Cardiac septum (tissue), 1 donor: ENCODE measurements around the gene BAD. TPM values are rescaled to one million over a fixed set of nuclear protein-coding genes. Genes with fewer than 3 reads are reported as not detected.

Experiments
- DNase-seq: peaks from one replicate; pipeline ENCODE4 v3.0.0-alpha.2; 2020; ENCODE audit warnings: low spot score
- intact Hi-C: fragments of 100-400 bp; cut with DNase I; formaldehyde crosslinking; loops from one replicate; pipeline ENCODE4 v1.14.0; 2022
- total RNA-seq: library from RNA; stranded (reverse); fragmentation: NEBNext Ultra II Directional; extraction: Animal tissue kit (Norgen Biotek cat#: 25700); gene quantifications from one replicate; pipeline ENCODE4 v1.2.1, GENCODE V29; 2021
- donor health status: DM: no; HTN: no; CAD: no.

The BAD gene
- total RNA-seq, 1 donor from 2014 or later = 45.9 TPM

DNA sequence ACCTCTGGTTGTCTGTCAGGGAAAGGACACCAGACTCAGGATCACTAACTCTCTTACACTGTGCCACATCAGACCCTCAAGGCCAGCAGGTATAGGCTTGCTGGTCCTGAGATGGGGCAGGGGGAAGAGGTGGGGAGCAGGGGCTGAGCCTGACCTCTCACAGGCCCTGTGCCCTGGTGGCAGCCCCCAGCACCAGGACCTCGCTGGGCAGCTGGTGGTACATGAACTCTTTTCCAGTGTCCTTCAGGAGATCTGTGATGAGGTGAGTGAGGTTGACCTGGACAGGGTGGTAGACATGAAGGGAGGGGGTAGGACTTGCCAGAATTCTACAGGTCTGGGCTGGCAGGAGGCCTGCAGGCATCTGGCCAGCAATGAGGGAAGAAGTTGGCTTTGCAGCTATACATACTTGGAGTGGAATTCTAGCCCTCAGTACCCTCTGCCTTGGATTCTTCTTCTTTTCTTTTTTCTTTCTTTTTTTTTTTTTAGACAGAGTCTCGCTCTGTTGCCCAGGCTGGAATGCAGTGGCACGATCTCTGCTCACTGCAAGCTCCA is 57.0 kb downstream of the BAD start:
- intact Hi-C loops = no loop called here
- no peak for DNase-seq

DNA sequence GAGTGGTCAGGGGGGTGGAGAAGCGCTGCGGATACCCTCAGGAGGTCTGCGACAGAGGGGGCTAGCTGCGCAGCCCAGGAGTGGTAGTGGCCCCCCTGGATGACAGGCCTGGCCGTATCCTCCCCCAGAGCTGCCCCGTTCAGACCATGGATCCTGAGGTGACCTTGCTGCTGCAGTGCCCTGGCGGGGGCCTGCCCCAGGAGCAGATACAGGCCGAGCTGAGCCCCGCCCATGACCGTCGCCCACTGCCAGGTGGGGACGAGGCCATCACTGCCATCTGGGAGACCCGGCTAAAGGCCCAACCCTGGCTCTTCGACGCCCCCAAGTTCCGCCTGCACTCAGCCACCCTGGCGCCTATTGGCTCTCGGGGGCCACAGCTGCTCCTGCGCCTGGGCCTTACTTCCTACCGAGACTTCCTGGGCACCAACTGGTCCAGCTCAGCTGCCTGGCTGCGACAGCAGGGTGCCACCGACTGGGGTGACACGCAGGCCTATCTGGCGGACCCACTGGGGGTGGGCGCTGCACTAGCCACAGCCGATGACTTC is 57.9 kb downstream of the BAD start:
- intact Hi-C loops = loop anchor here (1.0 kb wide), 1 partner anchor 43 kb away; no protein-coding TSS in a partner anchor
- peak; percentile 84 for DNase-seq

DNA sequence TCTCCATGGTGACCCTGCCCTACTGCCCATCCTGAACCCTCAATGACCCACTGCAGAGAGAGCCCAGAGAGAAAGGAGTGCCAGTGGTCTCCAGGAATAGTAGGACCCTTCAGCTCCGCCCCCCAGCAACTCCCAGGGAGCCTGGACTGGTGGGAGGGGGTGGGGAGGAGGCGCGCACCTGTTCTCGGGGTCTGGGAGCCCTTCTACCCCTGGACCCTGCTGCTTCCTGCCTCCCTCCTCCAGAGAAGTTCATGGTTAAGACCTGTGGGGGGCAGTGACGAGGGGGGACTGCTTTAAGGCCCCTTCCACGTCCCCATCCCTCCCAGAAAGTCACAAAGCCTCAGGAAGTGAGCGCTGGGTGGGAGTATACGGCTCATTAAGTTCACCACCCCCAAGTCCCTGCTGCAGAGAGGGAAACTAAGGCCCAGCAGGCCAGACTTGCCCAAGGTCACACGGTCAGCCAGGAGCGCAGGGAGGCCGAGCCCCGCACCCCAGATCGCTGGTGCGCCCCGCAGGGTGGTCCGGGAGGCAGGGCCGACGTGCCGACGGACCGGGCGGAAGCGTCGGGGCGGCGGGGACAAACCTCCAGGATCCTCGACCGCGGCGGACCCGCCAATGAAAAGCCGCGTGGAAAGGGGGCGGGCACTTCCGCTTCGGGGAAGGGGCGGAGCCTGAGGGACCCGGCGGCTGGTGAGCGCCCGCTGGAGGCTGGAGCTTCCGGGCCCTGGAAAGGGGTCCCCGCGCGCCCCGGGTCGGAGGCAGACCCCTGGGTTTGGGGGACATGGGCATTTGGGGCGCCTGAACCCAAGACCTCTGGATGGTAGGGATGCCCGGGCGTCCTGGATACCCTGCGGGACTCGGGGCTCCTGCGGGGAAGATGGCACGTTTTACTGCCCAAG is 58.6 kb downstream of the BAD start, which contains the start of the genes NUDT22 and TRPT1:
Gene NUDT22, plus strand, starts transcription at position 667 of the 899 bp plus-strand sequence. CDS start 379 bp downstream, outside the sequence.
Gene TRPT1, minus strand, starts transcription at position 579 of the 899 bp plus-strand sequence. Its CDS starts 326 bp downstream, at position 253.
- DNase-seq = peak; percentile 98
- intact Hi-C loops = loop anchor here (1.0 kb wide), 1 partner anchor 43 kb away; no protein-coding TSS in a partner anchor

DNA sequence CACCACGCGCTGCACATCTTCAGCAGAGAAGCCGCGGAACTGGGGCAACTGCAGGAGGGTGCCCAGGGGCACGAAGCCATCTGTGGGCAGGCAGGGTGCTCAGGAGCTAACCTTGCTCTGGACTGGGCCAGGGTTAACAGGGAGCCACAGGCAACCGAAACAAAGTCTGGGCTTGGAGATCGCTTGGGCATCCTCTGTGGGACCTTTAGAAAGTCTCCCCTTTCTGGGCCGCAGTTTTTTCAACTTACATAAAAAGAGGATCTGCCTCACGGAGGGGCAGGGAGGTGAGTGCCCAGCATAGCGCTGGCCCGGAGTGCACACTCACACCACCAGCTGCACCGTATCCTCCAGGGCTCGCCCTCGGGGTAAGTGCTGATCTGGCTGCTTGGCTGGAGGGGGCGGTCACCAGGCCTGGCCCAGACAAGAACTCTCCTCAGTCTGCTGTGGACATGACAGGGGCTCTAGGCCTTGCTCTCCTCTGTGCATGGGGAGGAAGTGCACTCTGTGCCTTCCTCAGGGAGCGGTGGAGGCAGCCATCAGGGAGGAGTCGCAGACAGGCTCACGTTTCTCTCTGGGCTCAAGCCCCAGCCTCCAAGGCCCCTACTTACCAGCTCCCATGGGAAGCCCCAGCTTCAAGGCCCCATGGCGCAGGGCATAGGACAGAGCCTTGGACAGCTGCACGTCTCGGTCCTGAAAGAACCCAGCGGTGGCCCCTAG is 59.4 kb downstream of the BAD start:
- DNase-seq = no peak
- intact Hi-C loops = no loop called here

DNA sequence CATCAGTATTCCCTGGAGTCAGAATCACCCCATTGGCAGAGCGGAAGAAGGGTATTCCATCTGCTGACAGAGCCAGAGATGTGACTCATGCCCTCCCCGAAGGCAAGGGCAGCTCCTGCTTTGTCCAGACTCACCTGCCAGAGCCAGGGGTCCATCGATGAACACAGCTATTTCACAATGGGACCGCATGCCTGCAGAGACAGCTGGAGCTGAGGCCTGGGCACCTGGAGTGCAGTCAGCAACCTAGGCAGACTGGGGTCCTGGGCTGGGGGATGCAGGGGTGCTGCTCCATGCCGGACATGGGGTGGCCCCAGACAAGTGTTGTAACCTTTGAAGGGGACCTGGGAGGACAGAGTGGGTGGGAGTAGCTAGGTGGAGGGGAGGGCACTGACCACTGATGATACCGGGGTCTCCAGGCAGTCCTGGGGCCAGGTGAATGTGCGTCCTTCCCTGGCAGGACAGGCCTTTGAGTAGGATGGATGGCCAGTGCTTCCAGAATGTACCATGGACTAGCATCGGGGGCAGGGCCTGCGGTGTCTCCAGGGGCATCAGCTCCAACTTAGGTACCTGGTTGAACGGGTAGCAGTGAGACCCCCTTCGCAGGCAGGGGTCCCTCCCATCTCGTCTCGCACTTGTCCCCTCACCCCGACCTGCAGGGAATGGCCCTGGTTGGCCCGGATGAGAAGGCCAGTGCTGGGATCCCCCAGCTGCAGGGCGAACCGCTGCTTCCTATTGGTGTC is 60.1 kb downstream of the BAD start:
- intact Hi-C loops = no loop called here
- DNase-seq = no peak

DNA sequence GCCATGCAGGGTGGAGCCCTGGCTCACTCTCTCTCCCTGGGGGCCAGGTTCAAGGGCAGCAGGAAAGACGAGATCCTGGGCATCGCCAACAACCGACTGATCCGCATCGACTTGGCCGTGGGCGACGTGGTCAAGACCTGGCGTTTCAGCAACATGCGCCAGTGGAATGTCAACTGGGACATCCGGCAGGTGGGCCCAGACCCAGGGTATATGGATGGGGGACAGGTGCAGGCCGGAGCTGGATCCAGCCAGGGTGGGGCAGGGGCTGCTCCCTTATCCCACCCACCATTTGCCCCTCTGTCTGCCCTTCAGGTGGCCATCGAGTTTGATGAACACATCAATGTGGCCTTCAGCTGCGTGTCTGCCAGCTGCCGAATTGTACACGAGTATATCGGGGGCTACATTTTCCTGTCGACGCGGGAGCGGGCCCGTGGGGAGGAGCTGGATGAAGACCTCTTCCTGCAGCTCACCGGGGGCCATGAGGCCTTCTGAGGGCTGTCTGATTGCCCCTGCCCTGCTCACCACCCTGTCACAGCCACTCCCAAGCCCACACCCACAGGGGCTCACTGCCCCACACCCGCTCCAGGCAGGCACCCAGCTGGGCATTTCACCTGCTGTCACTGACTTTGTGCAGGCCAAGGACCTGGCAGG is 61.3 kb downstream of the BAD start:
- intact Hi-C loops = no loop called here
- DNase-seq = no peak

DNA sequence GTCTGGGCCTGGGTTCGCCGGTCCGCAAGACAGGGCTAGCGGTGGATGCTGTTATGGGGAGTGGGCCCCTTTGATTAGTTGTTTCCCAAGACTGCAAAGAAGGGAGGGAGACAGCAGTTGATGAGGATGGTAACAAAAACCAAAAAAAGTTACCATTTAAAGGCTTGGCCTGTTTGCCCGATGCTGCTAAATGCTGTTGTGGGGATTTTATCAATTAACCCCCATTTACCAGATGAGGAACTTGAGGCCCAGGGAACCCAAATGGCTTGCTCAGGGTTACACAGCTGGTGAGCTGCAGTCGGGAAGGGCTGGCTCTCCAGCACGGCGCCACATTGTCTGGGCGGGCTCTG is 61.8 kb downstream of the BAD start:
- intact Hi-C loops = no loop called here
- DNase-seq = no peak

DNA sequence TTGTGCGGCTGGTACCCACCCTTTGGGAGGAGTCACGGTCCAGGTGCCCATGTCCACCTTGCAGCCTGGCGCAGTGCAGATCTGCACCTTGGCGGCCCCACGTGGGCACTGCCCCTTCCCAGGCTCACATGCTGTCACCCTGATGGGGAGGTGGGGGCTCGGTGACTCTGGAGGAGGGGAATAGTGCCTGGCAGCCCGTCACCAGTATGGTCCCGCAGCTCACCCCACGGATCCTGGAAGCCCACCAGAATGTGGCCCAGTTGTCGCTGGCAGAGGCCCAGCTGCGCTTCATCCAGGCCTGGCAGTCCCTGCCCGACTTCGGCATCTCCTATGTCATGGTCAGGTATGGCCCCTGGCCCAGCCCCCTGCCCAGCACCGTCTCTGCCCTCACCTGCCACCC is 63.7 kb downstream of the BAD start:
- no peak for DNase-seq
- intact Hi-C loops = no loop called here

DNA sequence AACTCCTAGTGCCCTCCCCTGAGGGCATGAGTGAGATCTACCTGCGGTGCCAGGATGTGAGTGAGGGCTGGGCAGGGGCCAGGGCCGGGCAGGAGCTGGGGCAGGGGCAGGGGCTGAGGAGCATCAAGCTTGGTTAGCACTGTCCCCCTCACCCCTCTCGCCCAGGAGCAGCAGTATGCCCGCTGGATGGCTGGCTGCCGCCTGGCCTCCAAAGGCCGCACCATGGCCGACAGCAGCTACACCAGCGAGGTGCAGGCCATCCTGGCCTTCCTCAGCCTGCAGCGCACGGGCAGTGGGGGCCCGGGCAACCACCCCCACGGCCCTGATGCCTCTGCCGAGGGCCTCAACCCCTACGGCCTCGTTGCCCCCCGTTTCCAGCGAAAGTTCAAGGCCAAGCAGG is 64.2 kb downstream of the BAD start:
- no peak for DNase-seq
- intact Hi-C loops = no loop called here

Other genes with a start within 250 kb of the BAD start
- 1.2 TPM for gene FLRT1, start 248.7 kb downstream of the BAD start, total RNA-seq
- gene MACROD1, start 118.6 kb downstream of the BAD start, total RNA-seq = 86.2 TPM
- 86.0 TPM for gene STIP1, start 98.5 kb downstream of the BAD start, total RNA-seq
- gene FERMT3, start 77.9 kb downstream of the BAD start, total RNA-seq = 7.8 TPM
- gene TRPT1, start 58.5 kb downstream of the BAD start, total RNA-seq = 49.7 TPM
- 75.0 TPM for gene NUDT22, start 58.4 kb downstream of the BAD start, total RNA-seq
- gene DNAJC4, start 54.1 kb downstream of the BAD start, total RNA-seq = 51.9 TPM
- 261 TPM for gene VEGFB, start 50.1 kb downstream of the BAD start, total RNA-seq
- 57.8 TPM for gene FKBP2, start 43.6 kb downstream of the BAD start, total RNA-seq
- gene PPP1R14B, start 37.7 kb downstream of the BAD start, total RNA-seq = 113 TPM
- 9.6 TPM for gene PLCB3, start 33.1 kb downstream of the BAD start, total RNA-seq
- 37.7 TPM for gene GPR137, start 1.2 kb upstream of the BAD start, total RNA-seq
- not detected for gene KCNK4, start 6.6 kb upstream of the BAD start, total RNA-seq
- gene CATSPERZ, start 15.7 kb upstream of the BAD start, total RNA-seq = not detected
- 116 TPM for gene ESRRA, start 20.9 kb upstream of the BAD start, total RNA-seq
- 75.1 TPM for gene TRMT112, start 32.9 kb upstream of the BAD start, total RNA-seq
- 208 TPM for gene PRDX5, start 33.5 kb upstream of the BAD start, total RNA-seq
- 6.3 TPM for gene CCDC88B, start 55.5 kb upstream of the BAD start, total RNA-seq
- gene RPS6KA4, start 74.5 kb upstream of the BAD start, total RNA-seq = 15.4 TPM